Amygdala (tissue), 56 donors: ENCODE results near the gene RGS9BP.

Experiments used
- DNase-seq, 56 donors: peaks; one replicate each; lab custom pipeline; 2025; lab: John Stamatoyannopoulos, UW

Gene RGS9BP

GRCh38 chr19:32669310-32669709 lies 6.3 kb upstream of the RGS9BP start:
- DNase-seq = no peak

- no peak for DNase-seq
Measured at GRCh38 chr19:32671883-32672593, 3.6 kb upstream of the RGS9BP start.

- no peak for DNase-seq
Measured at GRCh38 chr19:32672841-32673240, 2.8 kb upstream of the RGS9BP start.

- no peak for DNase-seq
Measured at GRCh38 chr19:32673573-32673972, 2.1 kb upstream of the RGS9BP start.

GRCh38 chr19:32674153-32674930 lies 1.3 kb upstream of the RGS9BP start:
- DNase-seq = peak in 1 of 56 donors; percentile 52

GRCh38 chr19:32674931-32675719 lies 523 bp upstream of the RGS9BP start, which contains the start of gene ANKRD27:
ANKRD27 (minus strand) TSS chr19:32675180; CDS start chr19:32659015, 16,165 bp downstream.
- peak; percentile 59 to 99 (median 96) for DNase-seq

GRCh38 chr19:32676186-32676894 lies 692 bp downstream of the RGS9BP start:
- no peak for DNase-seq

- no peak for DNase-seq
Measured at GRCh38 chr19:32676895-32677359, 1.3 kb downstream of the RGS9BP start.

- DNase-seq = no peak
Measured at GRCh38 chr19:32677657-32678056, 2.0 kb downstream of the RGS9BP start.

- no peak for DNase-seq
Measured at GRCh38 chr19:32680986-32681385, 5.3 kb downstream of the RGS9BP start.

- DNase-seq = no peak
Measured at GRCh38 chr19:32682317-32682716, 6.7 kb downstream of the RGS9BP start.

- no peak for DNase-seq
Measured at GRCh38 chr19:32686847-32687475, 11.3 kb downstream of the RGS9BP start.

- DNase-seq = no peak
Measured at GRCh38 chr19:32687681-32688080, 12.0 kb downstream of the RGS9BP start.

GRCh38 chr19:32688311-32688710 lies 12.7 kb downstream of the RGS9BP start:
- no peak for DNase-seq

- DNase-seq = peak; percentile 34 to 86 (median 68)
Measured at GRCh38 chr19:32691291-32691951, 15.8 kb downstream of the RGS9BP start, which contains the start of gene NUDT19. NUDT19 (plus strand) TSS chr19:32691821; CDS start chr19:32691961, 140 bp downstream.

GRCh38 chr19:32691952-32692726 lies 16.5 kb downstream of the RGS9BP start:
- DNase-seq = peak in 46 of 56 donors; percentile 11 to 73 (median 40)

- no peak for DNase-seq
Measured at GRCh38 chr19:32692727-32693061, 17.0 kb downstream of the RGS9BP start.
